NT2/D1 (cell line): ENCODE results near the gene REPS1.

Experiments used
- YY1 ChIP-seq: IDR thresholded peaks from 2 replicates; pipeline ENCODE4 v1.6.1; 2011; ENCODE audit not compliant: insufficient read length, insufficient read depth
- ZNF274 ChIP-seq: IDR thresholded peaks from 2 replicates; pipeline ENCODE4 v1.6.1; 2011; ENCODE audit warnings: mild to moderate bottlenecking, low read depth, low read length

DNA sequence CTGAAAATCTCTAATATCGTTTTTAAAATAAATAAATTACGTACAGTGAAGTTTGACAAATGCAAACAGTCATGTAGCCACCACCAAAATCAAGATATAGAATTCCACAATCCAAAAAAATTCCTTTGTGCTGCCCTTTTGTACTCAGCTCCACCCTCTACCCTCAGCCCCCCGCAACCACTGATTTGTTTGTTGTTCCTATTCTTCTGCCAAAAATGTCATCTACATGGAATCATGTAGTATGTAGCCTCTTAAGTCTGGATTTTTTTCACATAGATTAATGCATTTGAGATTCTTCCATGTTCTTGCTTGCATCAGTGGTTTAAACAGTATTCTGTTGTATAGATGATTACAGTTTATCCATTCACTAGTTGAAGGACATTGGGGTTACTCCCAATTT is 8.5 kb upstream of the REPS1 start:
- TF ChIP-seq YY1: no peak
- no peak for TF ChIP-seq ZNF274
